ENCODE data around the gene RTCB. TPM values are rescaled to one million over a fixed set of nuclear protein-coding genes. Genes with fewer than 3 reads are reported as not detected.

The RTCB gene
- total RNA-seq, 1 experiment from 2014 or later = 50.9 TPM

GRCh38 chr22:32353292-32353691 is 58.8 kb downstream of the RTCB start:
- RAD21 ChIA-PET (ENCODE audit: low non-redundant PET in 1 of 2, low total read pairs in 2 of 2, uncharacterized antibody in 2 of 2, unreplicated experiment in 2 of 2) = no interaction called here
- Histone ChIP-seq H3K4me1 (ENCODE audit: control insufficient read depth in 1 of 2, insufficient read depth in 2 of 2, low read length in 2 of 2) (peaks cover 0 to 6% of the 10 kb centered on the region in 2 experiments; a peak in 1 of 4 replicates), H3K4me2 (ENCODE audit: low read length) (no peak overlapping the region), H3K27me3 (ENCODE audit: insufficient read depth, low read length) (no peaks in the 10 kb centered on the region), H3K9me2 (ENCODE audit: insufficient read depth) (no peaks in the 10 kb centered on the region), H3K9me3 (ENCODE audit: control insufficient read depth in 1 of 2, insufficient read depth in 1 of 2, low read depth in 1 of 2, low read length in 2 of 2) (no peaks in the 10 kb centered on the region), H3K79me2 (ENCODE audit: insufficient read depth, low read length) (no peaks in the 10 kb centered on the region), H4K20me1 (ENCODE audit: insufficient read depth) (no peaks in the 10 kb centered on the region), H3K4me3 (replicated peaks in 1 of 2; ENCODE audit: low read depth in 1 of 2, low read length in 2 of 2) (no peak overlapping the region), H3K9ac (ENCODE audit: low read length) (no peak overlapping the region), H3K36me3 (ENCODE audit: control insufficient read depth in 1 of 2, insufficient read depth in 2 of 2, low read length in 2 of 2) (no peaks in the 10 kb centered on the region), H2AFZ (ENCODE audit: low read depth, low read length, poor library complexity, severe bottlenecking) (no peak overlapping the region), H3K27ac (ENCODE audit: low read depth, low read length) (no peak overlapping the region)
- ATAC-seq (no peak), DNase-seq (ENCODE audit: low read depth, low spot score) (no peak)
- CTCF ChIA-PET = no interaction called here
- TF ChIP-seq EZH2 (IDR thresholded peaks at IDR 0.05) (no peak), ZBTB33 (IDR thresholded peaks at IDR 0.05; ENCODE audit: extremely low read depth, insufficient replicate concordance, low read length) (no peak), REST (IDR thresholded peaks at IDR 0.05; ENCODE audit: low read depth) (no peak), ZFX (IDR thresholded peaks at IDR 0.05) (no peak), YY1 (IDR thresholded peaks at IDR 0.05; ENCODE audit: extremely low read depth, insufficient replicate concordance, low read depth, low read length) (no peak), SIN3A (IDR thresholded peaks at IDR 0.05; ENCODE audit: low read depth) (no peak), EGR1 (IDR thresholded peaks at IDR 0.05; ENCODE audit: low read depth) (no peak), ZNF274 (IDR thresholded peaks at IDR 0.05; ENCODE audit: low read depth, low read length) (no peak), RAD21 (IDR thresholded peaks at IDR 0.05; ENCODE audit: low read depth) (no peak), CBX3 (IDR thresholded peaks at IDR 0.05; ENCODE audit: low read depth) (no peak), SP1 (IDR thresholded peaks at IDR 0.05; ENCODE audit: low read depth) (no peak)
- intact Hi-C loops (cut with micrococcal nuclease) = no loop called here
- no TSS peak for BruUV-seq (replicated peaks)
- POLR2A ChIA-PET = no interaction called here
